ENCODE measurements around the gene LGALS7.

DNA sequence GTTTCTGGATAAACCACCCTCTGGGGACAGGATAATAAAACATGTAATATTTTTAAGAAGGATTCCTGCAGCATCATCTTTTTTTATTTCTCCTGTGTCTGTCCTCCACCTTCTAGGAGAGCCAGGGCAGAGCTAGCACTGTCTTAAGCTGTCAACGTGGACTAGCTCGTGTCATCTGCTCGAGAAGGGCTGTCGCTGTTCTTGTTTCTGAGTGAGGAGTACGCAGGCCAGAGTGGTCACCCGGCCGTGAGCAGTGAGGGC, 42.9 kb downstream of the LGALS7 start:
- TF ChIP-seq POLR2A (IDR thresholded peaks at IDR 0.05; ENCODE audit: low read depth, low read length) = no peak
- TF ChIP-seq POLR2AphosphoS5 (IDR thresholded peaks at IDR 0.05; ENCODE audit: low read depth, low read length) = no peak
